HCT116 (cell line): ENCODE data around the gene CA4. TPM values are rescaled to one million over a fixed set of nuclear protein-coding genes. Genes with fewer than 3 reads are reported as not detected.

Experiments
- ATAC-seq: fragments of 200-7000 bp; cut with Tn5 transposase; 2 replicates; pipeline ENCODE4 v1.9.1; 2020; ENCODE audit warnings: mild to moderate bottlenecking, moderate library complexity
- BruUV-seq: library from RNA; stranded (reverse); fragments of 400-500 nt; replicated peaks from 2 replicates; lab custom pipeline; 2021; lab: Mats Ljungman, UMichigan
- CTCF ChIA-PET: fragments of 300-600 bp; sonication (Branson Sonifier 250); formaldehyde crosslinking; loops from one replicate; lab custom pipeline; 2021; ENCODE audit warnings: antibody characterized with exemption; lab: Charles Lee
- POLR2A ChIA-PET: fragments of 300-600, 350-600 bp; sonication (Branson Sonifier 250); formaldehyde crosslinking; loops from one replicate; lab custom pipeline; 2021; ENCODE audit warnings: antibody characterized with exemption; lab: Charles Lee
- RAD21 ChIA-PET, 2 experiments: fragments of 300-600 bp; sonication (Branson Sonifier 250); formaldehyde crosslinking; loops; one replicate each; lab custom pipeline; 2023; ENCODE audit warnings: low total read pairs in 2 of 2; ENCODE audit not compliant: uncharacterized antibody in 2 of 2, unreplicated experiment in 2 of 2, low non-redundant PET in 1 of 2; lab: Charles Lee
- DNase-seq: peaks from one replicate; pipeline ENCODE4 v3.0.0-alpha.2; 2010; ENCODE audit warnings: low read depth, low spot score
- H2AFZ ChIP-seq: fragments of 200-600 bp; shearing (Covaris generic), sonication (generic); 2 replicates; pipeline ENCODE4 v1.6.1; 2017; ENCODE audit warnings: low read depth, mixed run types, mixed read lengths, antibody characterized with exemption, low read length; ENCODE audit not compliant: poor library complexity, severe bottlenecking
- H3K27ac ChIP-seq: 2 replicates; pipeline ENCODE4 v1.5.1; 2012; ENCODE audit warnings: low read depth, low read length
- H3K27me3 ChIP-seq: fragments of 200-600 bp; sonication (generic); 2 replicates; pipeline ENCODE4 v1.6.1; 2016; ENCODE audit warnings: mixed run types, low read length, mixed read lengths; ENCODE audit not compliant: insufficient read depth
- H3K36me3 ChIP-seq, 2 experiments: fragments of 200-500 bp in 1 of 2; fragments of 200-600 bp in 1 of 2; sonication (Bioruptor generic) in 1 of 2; sonication (generic) in 1 of 2; 2 replicates each; pipeline versions ENCODE4 v1.5.1 to v1.6.1; 2014 to 2016; ENCODE audit warnings: low read length in 2 of 2, inconsistent platforms in 1 of 2, mixed read lengths in 1 of 2, mixed run types in 1 of 2; ENCODE audit not compliant: insufficient read depth in 2 of 2, control insufficient read depth in 1 of 2
- H3K4me1 ChIP-seq, 2 experiments: fragments of 200-600 bp in 1 of 2; sonication (generic) in 1 of 2; 2 replicates each; pipeline versions ENCODE4 v1.5.1 to v1.6.1; 2012 to 2017; ENCODE audit warnings: low read length in 2 of 2, inconsistent platforms in 1 of 2, mild to moderate bottlenecking in 1 of 2, mixed read lengths in 1 of 2, mixed run types in 1 of 2, moderate library complexity in 1 of 2; ENCODE audit not compliant: insufficient read depth in 2 of 2, control insufficient read depth in 1 of 2
- H3K4me2 ChIP-seq: fragments of 200-600 bp; sonication (generic); 2 replicates; pipeline ENCODE4 v1.6.1; 2017; ENCODE audit warnings: mixed run types, low read length, mixed read lengths
- H3K4me3 ChIP-seq, 2 experiments: fragments of 200-600 bp in 1 of 2; sonication (generic) in 1 of 2; replicated peaks in 1 of 2; 2 replicates each; pipeline ENCODE4 v1.5.1; 2011 to 2016; ENCODE audit warnings: low read length in 2 of 2, control low read depth in 1 of 2, low read depth in 1 of 2, mild to moderate bottlenecking in 1 of 2, mixed read lengths in 1 of 2, mixed run types in 1 of 2
- H3K79me2 ChIP-seq: fragments of 200-600 bp; sonication (generic); 2 replicates; pipeline ENCODE4 v1.6.1; 2017; ENCODE audit warnings: mild to moderate bottlenecking, mixed run types, low read length, moderate library complexity, mixed read lengths; ENCODE audit not compliant: insufficient read depth
- H3K9ac ChIP-seq: fragments of 200-600 bp; sonication (generic); 2 replicates; pipeline ENCODE4 v1.6.1; 2016; ENCODE audit warnings: low read length, mixed read lengths
- H3K9me2 ChIP-seq: fragments of 200-600 bp; sonication (generic), shearing (Covaris generic); 2 replicates; pipeline ENCODE4 v1.6.1; 2017; ENCODE audit warnings: mixed run types, mild to moderate bottlenecking, moderate library complexity; ENCODE audit not compliant: insufficient read depth
- H3K9me3 ChIP-seq, 2 experiments: fragments of 200-500 bp in 1 of 2; fragments of 200-600 bp in 1 of 2; sonication (Bioruptor generic) in 1 of 2; sonication (generic) in 1 of 2; 2 replicates each; pipeline ENCODE4 v1.6.1; 2014 to 2017; ENCODE audit warnings: low read length in 2 of 2, mixed read lengths in 2 of 2, inconsistent platforms in 1 of 2, low read depth in 1 of 2, mild to moderate bottlenecking in 1 of 2, mixed run types in 1 of 2, moderate library complexity in 1 of 2; ENCODE audit not compliant: control insufficient read depth in 1 of 2, insufficient read depth in 1 of 2
- H4K20me1 ChIP-seq: fragments of 200-600 bp; sonication (generic), shearing (Covaris generic); 2 replicates; pipeline ENCODE4 v1.6.1; 2017; ENCODE audit warnings: mixed run types, mild to moderate bottlenecking, moderate library complexity; ENCODE audit not compliant: insufficient read depth
- CBX3 ChIP-seq: IDR thresholded peaks from 2 replicates; pipeline ENCODE4 v1.6.1; 2012; ENCODE audit warnings: low read depth
- ELF1 ChIP-seq: IDR thresholded peaks from 2 replicates; pipeline ENCODE4 v1.6.1; 2012; ENCODE audit warnings: low read depth, borderline replicate concordance
- EZH2 ChIP-seq: fragments of 200-600 bp; sonication (generic); IDR thresholded peaks from 2 replicates; pipeline ENCODE4 v1.6.1; 2017; ENCODE audit warnings: antibody characterized with exemption, mixed run types
- EZH2phosphoT487 ChIP-seq: fragments of 200-600 bp; IDR thresholded peaks from 2 replicates; pipeline ENCODE4 v1.6.1; 2018; ENCODE audit warnings: antibody characterized with exemption, borderline replicate concordance
- FOSL1 ChIP-seq: IDR thresholded peaks from 2 replicates; pipeline ENCODE4 v1.6.1; 2012; ENCODE audit warnings: low read depth
- JUND ChIP-seq: IDR thresholded peaks from 2 replicates; pipeline ENCODE4 v1.6.1; 2012
- POLR2A ChIP-seq: IDR thresholded peaks from 2 replicates; pipeline ENCODE4 v1.7.0; 2011; ENCODE audit warnings: borderline replicate concordance; ENCODE audit not compliant: insufficient read depth, insufficient read length; ENCODE audit errors: extremely low read depth
- RAD21 ChIP-seq: IDR thresholded peaks from 2 replicates; pipeline ENCODE4 v1.6.1; 2012; ENCODE audit warnings: low read depth, mild to moderate bottlenecking
- SIN3A ChIP-seq: IDR thresholded peaks from 2 replicates; pipeline ENCODE4 v1.6.1; 2012; ENCODE audit warnings: low read depth
- SP1 ChIP-seq: IDR thresholded peaks from 2 replicates; pipeline ENCODE4 v1.6.1; 2012; ENCODE audit warnings: low read depth
- SRF ChIP-seq: IDR thresholded peaks from 2 replicates; pipeline ENCODE4 v1.6.1; 2012; ENCODE audit warnings: low read depth
- TCF7L2 ChIP-seq: IDR thresholded peaks from 2 replicates; pipeline ENCODE4 v1.7.0; 2011; ENCODE audit warnings: borderline replicate concordance, inconsistent platforms; ENCODE audit not compliant: insufficient read depth, insufficient read length; ENCODE audit errors: extremely low read depth
- YY1 ChIP-seq: IDR thresholded peaks from 2 replicates; pipeline ENCODE4 v1.6.1; 2011; ENCODE audit warnings: low read length, low read depth, moderate library complexity, mild to moderate bottlenecking; ENCODE audit not compliant: insufficient replicate concordance; ENCODE audit errors: extremely low read depth
- ZFX ChIP-seq: fragments of 450-650 bp; IDR thresholded peaks from 2 replicates; pipeline ENCODE4 v1.6.1; 2017
- ZNF274 ChIP-seq: fragments of 200-500 bp; sonication (Bioruptor generic); IDR thresholded peaks from 2 replicates; pipeline ENCODE4 v1.6.1; 2014; ENCODE audit warnings: mild to moderate bottlenecking, low read depth, low read length, inconsistent platforms
- intact Hi-C: fragments of 100-400 bp; cut with micrococcal nuclease; formaldehyde crosslinking; loops from 2 replicates; pipeline ENCODE4 v1.10.0; 2022
- total RNA-seq: library from RNA; stranded (reverse); gene quantifications from one replicate; pipeline ENCODE4 v1.2.1, GENCODE V29; 2021; ENCODE audit not compliant: unreplicated experiment
- TF ChIP-seq, protein P1 (sequence below): IDR thresholded peaks from 2 replicates; pipeline ENCODE4 v1.6.1; 2012; ENCODE audit warnings: low read depth
- TF ChIP-seq, protein P2 (sequence below): IDR thresholded peaks from 2 replicates; pipeline ENCODE4 v1.6.1; 2012
- TF ChIP-seq, protein P3 (sequence below): IDR thresholded peaks from 2 replicates; pipeline ENCODE4 v1.6.1; 2011; ENCODE audit warnings: mild to moderate bottlenecking, low read length, moderate library complexity; ENCODE audit not compliant: insufficient replicate concordance; ENCODE audit errors: extremely low read depth
- TF ChIP-seq, protein P4 (sequence below), 3 experiments: fragments of 200-600 bp in 1 of 3; sonication (generic) in 1 of 3; IDR thresholded peaks in 2 of 3; conservative IDR thresholded peaks in 1 of 3; 2 replicates each; pipeline ENCODE4 v1.5.1; 2012 to 2017; ENCODE audit warnings: low read depth in 2 of 3, low read length in 2 of 3, antibody characterized with exemption in 1 of 3, borderline replicate concordance in 1 of 3, control low read depth in 1 of 3, mild to moderate bottlenecking in 1 of 3, mixed read lengths in 1 of 3, mixed run types in 1 of 3, moderate library complexity in 1 of 3; ENCODE audit not compliant: insufficient read depth in 1 of 3

The CA4 gene
- total RNA-seq, 1 experiment from 2014 or later = 0.20 TPM

DNA sequence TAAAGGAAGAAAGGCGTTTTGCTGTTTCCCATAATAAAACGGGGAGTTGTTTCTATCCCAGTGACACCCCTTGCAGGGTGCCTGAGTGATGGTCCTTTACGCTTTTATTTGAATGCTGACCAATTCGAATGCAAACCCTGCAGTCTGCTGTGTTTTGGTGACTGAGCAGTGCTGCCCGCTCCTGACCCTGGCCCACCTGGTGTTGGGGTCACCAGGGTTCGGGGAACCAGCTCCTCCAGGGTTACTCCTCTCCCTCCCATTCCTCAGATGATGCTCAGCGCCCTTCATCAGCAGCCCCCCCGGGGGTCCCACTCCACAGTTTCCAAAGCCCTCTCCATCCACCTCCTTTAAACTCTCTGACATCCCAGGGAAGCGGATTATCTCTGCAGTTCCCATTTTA is 6.0 kb downstream of the CA4 start:
- RAD21 ChIA-PET = interaction anchor here in 1 of 2 experiments (0.5 kb wide), 1 partner anchor 72 kb away, joined by 4 read pairs; no protein-coding TSS in a partner anchor
- intact Hi-C loops = no loop called here
- Histone ChIP-seq H3K9ac (no peak overlapping the region), H3K27ac (no peak overlapping the region), H3K9me3 (no peaks in the 10 kb centered on the region), H3K79me2 (no peaks in the 10 kb centered on the region), H2AFZ (no peak overlapping the region), H3K4me1 (no peaks in the 10 kb centered on the region), H3K4me3 (no peak overlapping the region), H4K20me1 (no peaks in the 10 kb centered on the region), H3K4me2 (no peak overlapping the region), H3K36me3 (no peaks in the 10 kb centered on the region), H3K27me3 (no peaks in the 10 kb centered on the region), H3K9me2 (no peaks in the 10 kb centered on the region)
- TF ChIP-seq ZNF274 = no peak
- TF ChIP-seq ELF1 = no peak
- TF ChIP-seq, protein P1, sequence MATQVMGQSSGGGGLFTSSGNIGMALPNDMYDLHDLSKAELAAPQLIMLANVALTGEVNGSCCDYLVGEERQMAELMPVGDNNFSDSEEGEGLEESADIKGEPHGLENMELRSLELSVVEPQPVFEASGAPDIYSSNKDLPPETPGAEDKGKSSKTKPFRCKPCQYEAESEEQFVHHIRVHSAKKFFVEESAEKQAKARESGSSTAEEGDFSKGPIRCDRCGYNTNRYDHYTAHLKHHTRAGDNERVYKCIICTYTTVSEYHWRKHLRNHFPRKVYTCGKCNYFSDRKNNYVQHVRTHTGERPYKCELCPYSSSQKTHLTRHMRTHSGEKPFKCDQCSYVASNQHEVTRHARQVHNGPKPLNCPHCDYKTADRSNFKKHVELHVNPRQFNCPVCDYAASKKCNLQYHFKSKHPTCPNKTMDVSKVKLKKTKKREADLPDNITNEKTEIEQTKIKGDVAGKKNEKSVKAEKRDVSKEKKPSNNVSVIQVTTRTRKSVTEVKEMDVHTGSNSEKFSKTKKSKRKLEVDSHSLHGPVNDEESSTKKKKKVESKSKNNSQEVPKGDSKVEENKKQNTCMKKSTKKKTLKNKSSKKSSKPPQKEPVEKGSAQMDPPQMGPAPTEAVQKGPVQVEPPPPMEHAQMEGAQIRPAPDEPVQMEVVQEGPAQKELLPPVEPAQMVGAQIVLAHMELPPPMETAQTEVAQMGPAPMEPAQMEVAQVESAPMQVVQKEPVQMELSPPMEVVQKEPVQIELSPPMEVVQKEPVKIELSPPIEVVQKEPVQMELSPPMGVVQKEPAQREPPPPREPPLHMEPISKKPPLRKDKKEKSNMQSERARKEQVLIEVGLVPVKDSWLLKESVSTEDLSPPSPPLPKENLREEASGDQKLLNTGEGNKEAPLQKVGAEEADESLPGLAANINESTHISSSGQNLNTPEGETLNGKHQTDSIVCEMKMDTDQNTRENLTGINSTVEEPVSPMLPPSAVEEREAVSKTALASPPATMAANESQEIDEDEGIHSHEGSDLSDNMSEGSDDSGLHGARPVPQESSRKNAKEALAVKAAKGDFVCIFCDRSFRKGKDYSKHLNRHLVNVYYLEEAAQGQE = no peak
- TF ChIP-seq RAD21 = no peak
- TF ChIP-seq FOSL1 = no peak
- no peak for TF ChIP-seq TCF7L2
- TF ChIP-seq SIN3A = no peak
- TF ChIP-seq EZH2phosphoT487 = no peak
- TF ChIP-seq, protein P2, sequence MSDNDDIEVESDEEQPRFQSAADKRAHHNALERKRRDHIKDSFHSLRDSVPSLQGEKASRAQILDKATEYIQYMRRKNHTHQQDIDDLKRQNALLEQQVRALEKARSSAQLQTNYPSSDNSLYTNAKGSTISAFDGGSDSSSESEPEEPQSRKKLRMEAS = no peak
- no peak for TF ChIP-seq ZFX
- no peak for TF ChIP-seq SP1
- TF ChIP-seq SRF = no peak
- TF ChIP-seq YY1 = no peak
- no peak for TF ChIP-seq EZH2
- no peak for TF ChIP-seq JUND
- TF ChIP-seq, protein P3, sequence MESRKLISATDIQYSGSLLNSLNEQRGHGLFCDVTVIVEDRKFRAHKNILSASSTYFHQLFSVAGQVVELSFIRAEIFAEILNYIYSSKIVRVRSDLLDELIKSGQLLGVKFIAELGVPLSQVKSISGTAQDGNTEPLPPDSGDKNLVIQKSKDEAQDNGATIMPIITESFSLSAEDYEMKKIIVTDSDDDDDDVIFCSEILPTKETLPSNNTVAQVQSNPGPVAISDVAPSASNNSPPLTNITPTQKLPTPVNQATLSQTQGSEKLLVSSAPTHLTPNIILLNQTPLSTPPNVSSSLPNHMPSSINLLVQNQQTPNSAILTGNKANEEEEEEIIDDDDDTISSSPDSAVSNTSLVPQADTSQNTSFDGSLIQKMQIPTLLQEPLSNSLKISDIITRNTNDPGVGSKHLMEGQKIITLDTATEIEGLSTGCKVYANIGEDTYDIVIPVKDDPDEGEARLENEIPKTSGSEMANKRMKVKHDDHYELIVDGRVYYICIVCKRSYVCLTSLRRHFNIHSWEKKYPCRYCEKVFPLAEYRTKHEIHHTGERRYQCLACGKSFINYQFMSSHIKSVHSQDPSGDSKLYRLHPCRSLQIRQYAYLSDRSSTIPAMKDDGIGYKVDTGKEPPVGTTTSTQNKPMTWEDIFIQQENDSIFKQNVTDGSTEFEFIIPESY = no peak
- no peak for TF ChIP-seq CBX3
- TF ChIP-seq, protein P4, sequence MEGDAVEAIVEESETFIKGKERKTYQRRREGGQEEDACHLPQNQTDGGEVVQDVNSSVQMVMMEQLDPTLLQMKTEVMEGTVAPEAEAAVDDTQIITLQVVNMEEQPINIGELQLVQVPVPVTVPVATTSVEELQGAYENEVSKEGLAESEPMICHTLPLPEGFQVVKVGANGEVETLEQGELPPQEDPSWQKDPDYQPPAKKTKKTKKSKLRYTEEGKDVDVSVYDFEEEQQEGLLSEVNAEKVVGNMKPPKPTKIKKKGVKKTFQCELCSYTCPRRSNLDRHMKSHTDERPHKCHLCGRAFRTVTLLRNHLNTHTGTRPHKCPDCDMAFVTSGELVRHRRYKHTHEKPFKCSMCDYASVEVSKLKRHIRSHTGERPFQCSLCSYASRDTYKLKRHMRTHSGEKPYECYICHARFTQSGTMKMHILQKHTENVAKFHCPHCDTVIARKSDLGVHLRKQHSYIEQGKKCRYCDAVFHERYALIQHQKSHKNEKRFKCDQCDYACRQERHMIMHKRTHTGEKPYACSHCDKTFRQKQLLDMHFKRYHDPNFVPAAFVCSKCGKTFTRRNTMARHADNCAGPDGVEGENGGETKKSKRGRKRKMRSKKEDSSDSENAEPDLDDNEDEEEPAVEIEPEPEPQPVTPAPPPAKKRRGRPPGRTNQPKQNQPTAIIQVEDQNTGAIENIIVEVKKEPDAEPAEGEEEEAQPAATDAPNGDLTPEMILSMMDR (IDR thresholded peaks at IDR 0.05 in 2 of 3, conservative IDR thresholded peaks at IDR 0.05 in 1 of 3; ENCODE audit: borderline replicate concordance in 1 of 3, insufficient read depth in 1 of 3, low read depth in 2 of 3, low read length in 2 of 3) = no peak
- TF ChIP-seq POLR2A = no peak
- ATAC-seq (no peak), DNase-seq (no peak)
- CTCF ChIA-PET = no interaction called here
- BruUV-seq = no TSS peak
- POLR2A ChIA-PET = no interaction called here
